CD14-positive monocyte (primary cell): ENCODE data around the gene UNC13C. TPM values are rescaled to one million over a fixed set of nuclear protein-coding genes. Genes with fewer than 3 reads are reported as not detected.

Experiments
- DNase-seq, 3 donors: peaks; one replicate each; pipeline ENCODE4 v3.0.0-alpha.2; 2011 to 2022
- H2AFZ ChIP-seq: 2 replicates; pipeline ENCODE4 v1.6.0; 2012; ENCODE audit warnings: mild to moderate bottlenecking, low read depth, low read length, inconsistent platforms; ENCODE audit not compliant: insufficient read depth, poor library complexity, severe bottlenecking
- H3K27ac ChIP-seq, 2 donors: 1 replicate in 1 of 2; 2 replicates in 1 of 2; pipeline ENCODE4 v1.5.1; 2012 to 2013; ENCODE audit warnings: low read length in 2 of 2, control low read depth in 1 of 2, inconsistent platforms in 1 of 2, low read depth in 1 of 2, mild to moderate bottlenecking in 1 of 2
- H3K27me3 ChIP-seq, 2 donors: one replicate each; pipeline versions ENCODE4 v1.6.0 to v1.6.1; 2011 to 2013; ENCODE audit warnings: low read length in 2 of 2; ENCODE audit not compliant: control insufficient read depth in 2 of 2, insufficient read depth in 2 of 2
- H3K36me3 ChIP-seq, 2 donors: replicated peaks in 1 of 2; 1 replicate in 1 of 2; 2 replicates in 1 of 2; pipeline versions ENCODE4 v1.5.1 to v1.6.1; 2012 to 2013; ENCODE audit warnings: low read length in 2 of 2, control low read depth in 1 of 2, inconsistent platforms in 1 of 2, mild to moderate bottlenecking in 1 of 2; ENCODE audit not compliant: insufficient read depth in 2 of 2, control insufficient read depth in 1 of 2
- H3K4me1 ChIP-seq, 2 donors: 1 replicate in 1 of 2; 2 replicates in 1 of 2; pipeline versions ENCODE4 v1.5.1 to v1.6.1; 2012 to 2013; ENCODE audit warnings: low read length in 2 of 2, control low read depth in 1 of 2, inconsistent platforms in 1 of 2, mild to moderate bottlenecking in 1 of 2, moderate library complexity in 1 of 2; ENCODE audit not compliant: insufficient read depth in 2 of 2, control insufficient read depth in 1 of 2
- H3K4me2 ChIP-seq: replicated peaks from 2 replicates; pipeline ENCODE3; 2012; ENCODE audit warnings: low read length, moderate library complexity, mild to moderate bottlenecking; ENCODE audit not compliant: poor library complexity, severe bottlenecking; ENCODE audit errors: extremely low read depth
- H3K4me3 ChIP-seq, 3 experiments: fragments of 200-600 bp in 1 of 3; sonication (generic) in 1 of 3; replicated peaks in 1 of 3; 1 replicate in 2 of 3; 2 replicates in 1 of 3; pipeline ENCODE4 v1.5.1; 2011 to 2013; ENCODE audit warnings: low read length in 3 of 3, mild to moderate bottlenecking in 3 of 3, control low read depth in 2 of 3, low read depth in 2 of 3, inconsistent platforms in 1 of 3, moderate library complexity in 1 of 3
- H3K79me2 ChIP-seq: 2 replicates; pipeline ENCODE4 v1.6.0; 2012; ENCODE audit warnings: mild to moderate bottlenecking, control low read depth, inconsistent platforms, low read length, moderate library complexity; ENCODE audit not compliant: insufficient read depth
- H3K9ac ChIP-seq: 2 replicates; pipeline ENCODE4 v1.6.0; 2017; ENCODE audit warnings: low read length, mild to moderate bottlenecking; ENCODE audit not compliant: insufficient read depth, poor library complexity, severe bottlenecking
- H3K9me3 ChIP-seq, 2 donors: replicated peaks in 1 of 2; 1 replicate in 1 of 2; 2 replicates in 1 of 2; pipeline versions ENCODE4 v1.5.1 to v1.6.1; 2012 to 2013; ENCODE audit warnings: low read length in 2 of 2, control low read depth in 1 of 2; ENCODE audit not compliant: control insufficient read depth in 1 of 2, insufficient read depth in 1 of 2
- H4K20me1 ChIP-seq: 2 replicates; pipeline ENCODE4 v1.6.0; 2012; ENCODE audit warnings: mild to moderate bottlenecking, low read length, control low read depth, moderate library complexity; ENCODE audit not compliant: insufficient read depth
- H3K27ac Mint-ChIP-seq, 7 donors: one replicate each; pipeline ENCODE4 v1.8.0; 2020; ENCODE audit warnings: mild to moderate bottlenecking in 7 of 7, mixed read lengths in 7 of 7, moderate library complexity in 6 of 7, inconsistent platforms in 2 of 7
- H3K27me3 Mint-ChIP-seq, 3 donors: one replicate each; pipeline ENCODE4 v1.8.0; 2021 to 2022; ENCODE audit warnings: low read depth in 3 of 3, mild to moderate bottlenecking in 3 of 3, mixed read lengths in 3 of 3, moderate library complexity in 3 of 3, inconsistent platforms in 1 of 3
- H3K36me3 Mint-ChIP-seq, 2 donors: one replicate each; pipeline ENCODE4 v1.8.0; 2020; ENCODE audit warnings: mixed read lengths in 2 of 2, inconsistent platforms in 1 of 2, mild to moderate bottlenecking in 1 of 2
- H3K4me1 Mint-ChIP-seq: one replicate; pipeline ENCODE4 v1.8.0; 2020; ENCODE audit warnings: mild to moderate bottlenecking, mixed read lengths
- H3K4me3 Mint-ChIP-seq, 2 donors: one replicate each; pipeline ENCODE4 v1.8.0; 2020; ENCODE audit warnings: mild to moderate bottlenecking in 2 of 2, mixed read lengths in 2 of 2, moderate library complexity in 1 of 2
- H3K9me3 Mint-ChIP-seq, 7 donors: one replicate each; pipeline ENCODE4 v1.8.0; 2020 to 2022; ENCODE audit warnings: mixed read lengths in 7 of 7, mild to moderate bottlenecking in 6 of 7, moderate library complexity in 6 of 7, inconsistent platforms in 2 of 7
- CTCF ChIP-seq: fragments of 200-600 bp; IDR thresholded peaks from one replicate; pipeline ENCODE4 v1.8.0; 2022; ENCODE audit warnings: antibody characterized with exemption, mild to moderate bottlenecking
- WGBS: methylation state at CpG from one replicate; pipeline ENCODE4 v1.1.5; 2013; ENCODE audit warnings: missing lambda C conversion rate; ENCODE audit not compliant: insufficient coverage; 5-methylcytosine and 5-hydroxymethylcytosine counted together
- intact Hi-C, 2 donors: fragments of 100-400 bp; cut with micrococcal nuclease; formaldehyde crosslinking; loops; one replicate each; pipeline versions ENCODE4 v1.15.0 to v1.15.1; 2023
- polyA plus RNA-seq, 3 donors: library from polyadenylated mRNA; depleted of rRNA in 1 of 3; unstranded in 2 of 3; stranded (reverse) in 1 of 3; fragments of 300-500 nt in 2 of 3; fragments of >200 nt in 1 of 3; fragmentation: Illumina TruSeq in 2 of 3; gene quantifications; 1 replicate in 2 of 3; 2 replicates in 1 of 3; pipeline ENCODE4 v1.2.3, GENCODE V29; 2012 to 2021

UNC13C gene
- polyA plus RNA-seq, 3 donors = not detected

GRCh38 chr15:54636147-54636546, 657.9 kb downstream of the UNC13C start:
- Histone ChIP-seq H2AFZ (no peak overlapping the region), H4K20me1 (no peaks in the 10 kb centered on the region), H3K79me2 (no peaks in the 10 kb centered on the region), H3K9me3 (peaks cover 6 to 10% of the 10 kb centered on the region in 2 donors), H3K36me3 (no peaks in the 10 kb centered on the region), H3K27ac (no peak overlapping the region), H3K4me2 (no peak overlapping the region), H3K4me1 (no peaks in the 10 kb centered on the region), H3K9ac (no peak overlapping the region), H3K4me3 (no peak overlapping the region), H3K27me3 (no peaks in the 10 kb centered on the region)
- no peaks in the 10 kb centered on the region for H3K36me3 Mint-ChIP-seq
- H3K4me3 Mint-ChIP-seq = no peak overlapping the region
- intact Hi-C loops = no loop called here
- TF ChIP-seq CTCF = no peak
- no peaks in the 10 kb centered on the region for H3K4me1 Mint-ChIP-seq
- peaks cover 0 to 1% (median 0%) of the 10 kb centered on the region in 3 donors for H3K27me3 Mint-ChIP-seq
- no CpG with 5 or more reads among the region's 4 CpGs for WGBS
- no peak overlapping the region for H3K27ac Mint-ChIP-seq
- no peak for DNase-seq
- H3K9me3 Mint-ChIP-seq = peaks cover 6 to 17% (median 12%) of the 10 kb centered on the region in 7 donors

GRCh38 chr15:54638666-54639065, 660.4 kb downstream of the UNC13C start:
- Histone ChIP-seq H3K4me2 (no peak overlapping the region), H4K20me1 (no peaks in the 10 kb centered on the region), H3K9me3 (peaks cover 10 to 20% of the 10 kb centered on the region in 2 donors), H3K9ac (no peak overlapping the region), H3K27ac (no peak overlapping the region), H3K27me3 (no peaks in the 10 kb centered on the region), H3K79me2 (no peaks in the 10 kb centered on the region), H3K36me3 (no peaks in the 10 kb centered on the region), H2AFZ (no peak overlapping the region), H3K4me3 (no peak overlapping the region), H3K4me1 (no peaks in the 10 kb centered on the region)
- no peak for TF ChIP-seq CTCF
- peaks cover 12 to 30% (median 21%) of the 10 kb centered on the region in 7 donors for H3K9me3 Mint-ChIP-seq
- no peaks in the 10 kb centered on the region for H3K36me3 Mint-ChIP-seq
- no peak for DNase-seq
- no peaks in the 10 kb centered on the region for H3K4me1 Mint-ChIP-seq
- intact Hi-C loops = no loop called here
- H3K4me3 Mint-ChIP-seq = no peak overlapping the region
- H3K27me3 Mint-ChIP-seq = peaks cover 0 to 1% (median 0%) of the 10 kb centered on the region in 3 donors
- H3K27ac Mint-ChIP-seq = no peak overlapping the region
